ENCODE data around the gene DLGAP1.

- no peak for TF ChIP-seq FOXJ3 (CRISPR knock-in tag; IDR thresholded peaks at IDR 0.05)
- no peak for TF ChIP-seq RAD21 (IDR thresholded peaks at IDR 0.05; ENCODE audit: low read length)
- TF ChIP-seq FOXM1 (IDR thresholded peaks at IDR 0.05; ENCODE audit: low read depth): no peak
- TF ChIP-seq, protein P1, sequence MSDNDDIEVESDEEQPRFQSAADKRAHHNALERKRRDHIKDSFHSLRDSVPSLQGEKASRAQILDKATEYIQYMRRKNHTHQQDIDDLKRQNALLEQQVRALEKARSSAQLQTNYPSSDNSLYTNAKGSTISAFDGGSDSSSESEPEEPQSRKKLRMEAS (IDR thresholded peaks at IDR 0.05; ENCODE audit: low read depth): no peak
- no peak for TF ChIP-seq JUND (IDR thresholded peaks at IDR 0.05)
- TF ChIP-seq, protein P2, sequence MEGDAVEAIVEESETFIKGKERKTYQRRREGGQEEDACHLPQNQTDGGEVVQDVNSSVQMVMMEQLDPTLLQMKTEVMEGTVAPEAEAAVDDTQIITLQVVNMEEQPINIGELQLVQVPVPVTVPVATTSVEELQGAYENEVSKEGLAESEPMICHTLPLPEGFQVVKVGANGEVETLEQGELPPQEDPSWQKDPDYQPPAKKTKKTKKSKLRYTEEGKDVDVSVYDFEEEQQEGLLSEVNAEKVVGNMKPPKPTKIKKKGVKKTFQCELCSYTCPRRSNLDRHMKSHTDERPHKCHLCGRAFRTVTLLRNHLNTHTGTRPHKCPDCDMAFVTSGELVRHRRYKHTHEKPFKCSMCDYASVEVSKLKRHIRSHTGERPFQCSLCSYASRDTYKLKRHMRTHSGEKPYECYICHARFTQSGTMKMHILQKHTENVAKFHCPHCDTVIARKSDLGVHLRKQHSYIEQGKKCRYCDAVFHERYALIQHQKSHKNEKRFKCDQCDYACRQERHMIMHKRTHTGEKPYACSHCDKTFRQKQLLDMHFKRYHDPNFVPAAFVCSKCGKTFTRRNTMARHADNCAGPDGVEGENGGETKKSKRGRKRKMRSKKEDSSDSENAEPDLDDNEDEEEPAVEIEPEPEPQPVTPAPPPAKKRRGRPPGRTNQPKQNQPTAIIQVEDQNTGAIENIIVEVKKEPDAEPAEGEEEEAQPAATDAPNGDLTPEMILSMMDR (IDR thresholded peaks at IDR 0.05): no peak
- no peak for TF ChIP-seq POLR2AphosphoS5 (IDR thresholded peaks at IDR 0.05; ENCODE audit: low read depth, low read length)
- no peak for TF ChIP-seq SMC3 (IDR thresholded peaks at IDR 0.05; ENCODE audit: low read depth, low read length)
- TF ChIP-seq GABPA (IDR thresholded peaks at IDR 0.05; ENCODE audit: low read depth): no peak
- no peak for TF ChIP-seq EP300 (IDR thresholded peaks at IDR 0.05; ENCODE audit: borderline replicate concordance in 1 of 2, low read depth in 1 of 2, low read length in 1 of 2)
- TF ChIP-seq USF2 (IDR thresholded peaks at IDR 0.05; ENCODE audit: borderline replicate concordance, low read depth, low read length): no peak
Measured at GRCh38 chr18:3914109-3914508, 541.0 kb downstream of the DLGAP1 start.
